ENCODE data around the gene RBM10. TPM values are rescaled to one million over a fixed set of nuclear protein-coding genes. Genes with fewer than 3 reads are reported as not detected.

RBM10 gene
- total RNA-seq, 1 donor from 2014 or later = 87.7 TPM

GRCh38 chrX:47209508-47210238, 64.7 kb downstream of the RBM10 start:
- TF ChIP-seq CTCF (conservative IDR thresholded peaks at IDR 0.05) = no peak
- Mint-ChIP-seq H3K27me3 (ENCODE audit: low read depth) (no peaks in the 10 kb centered on the region), H3K36me3 (ENCODE audit: low read depth) (peaks cover 33% of the 10 kb centered on the region), H3K4me1 (no peaks in the 10 kb centered on the region), H3K4me3 (no peak overlapping the region), H3K27ac (ENCODE audit: unreplicated experiment) (no peak overlapping the region), H3K9me3 (no peaks in the 10 kb centered on the region)
- no peak for DNase-seq (ENCODE audit: low read depth, low spot score)

- H3K27me3 Mint-ChIP-seq (ENCODE audit: low read depth) = no peaks in the 10 kb centered on the region
- H3K36me3 Mint-ChIP-seq (ENCODE audit: low read depth) = peaks cover 29% of the 10 kb centered on the region
- TF ChIP-seq CTCF (conservative IDR thresholded peaks at IDR 0.05) = no peak
- peaks cover 1% of the 10 kb centered on the region for H3K4me1 Mint-ChIP-seq
- no peak for DNase-seq (ENCODE audit: low read depth, low spot score)
- no peak overlapping the region for H3K27ac Mint-ChIP-seq (ENCODE audit: unreplicated experiment)
- no peak overlapping the region for H3K4me3 Mint-ChIP-seq
- no peaks in the 10 kb centered on the region for H3K9me3 Mint-ChIP-seq
These were observed 65.8 kb downstream of the RBM10 start for GRCh38 chrX:47210661-47211425.

- no peak overlapping the region for H3K27ac Mint-ChIP-seq (ENCODE audit: unreplicated experiment)
- H3K27me3 Mint-ChIP-seq (ENCODE audit: low read depth) = peaks cover 2% of the 10 kb centered on the region
These were observed 67.6 kb downstream of the RBM10 start for GRCh38 chrX:47212381-47213293.

GRCh38 chrX:47214435-47215077, 69.5 kb downstream of the RBM10 start:
- H3K4me1 Mint-ChIP-seq = peaks cover 32% of the 10 kb centered on the region
- no peaks in the 10 kb centered on the region for H3K9me3 Mint-ChIP-seq
- no peak for TF ChIP-seq CTCF (conservative IDR thresholded peaks at IDR 0.05)
- H3K36me3 Mint-ChIP-seq (ENCODE audit: low read depth) = peaks cover 38% of the 10 kb centered on the region
- DNase-seq (ENCODE audit: low read depth, low spot score) = no peak
- no peak overlapping the region for H3K4me3 Mint-ChIP-seq
- peaks cover 9% of the 10 kb centered on the region for H3K27me3 Mint-ChIP-seq (ENCODE audit: low read depth)
- H3K27ac Mint-ChIP-seq (ENCODE audit: unreplicated experiment) = no peak overlapping the region

More at GRCh38 chrX:47212381-47213293, 67.6 kb downstream of the RBM10 start:
- peaks cover 19% of the 10 kb centered on the region for H3K4me1 Mint-ChIP-seq
- no peak for TF ChIP-seq CTCF (conservative IDR thresholded peaks at IDR 0.05)
- H3K9me3 Mint-ChIP-seq = no peaks in the 10 kb centered on the region
- peak overlapping the region; percentile 4 for H3K4me3 Mint-ChIP-seq
- peaks cover 35% of the 10 kb centered on the region for H3K36me3 Mint-ChIP-seq (ENCODE audit: low read depth)
- DNase-seq (ENCODE audit: low read depth, low spot score) = no peak
